HUES48 (cell line): Measurements from ENCODE around the gene BORCS6.
"Not testable (repeated sequence)": the region's sequence is repeated elsewhere in the genome, so short reads cannot be mapped to it uniquely, and the experiment has no call there.

Experiments
- H3K27ac ChIP-seq: one replicate; pipeline ENCODE4 v1.7.0; 2013; ENCODE audit warnings: low read depth, low read length, inconsistent platforms
- H3K27me3 ChIP-seq: 2 replicates; pipeline ENCODE4 v1.6.1; 2013; ENCODE audit warnings: mild to moderate bottlenecking, low read length; ENCODE audit not compliant: control insufficient read depth, insufficient read depth
- H3K36me3 ChIP-seq: 2 replicates; pipeline ENCODE4 v1.6.1; 2013; ENCODE audit warnings: low read length; ENCODE audit not compliant: control insufficient read depth, insufficient read depth
- H3K4me1 ChIP-seq: 2 replicates; pipeline ENCODE4 v1.6.1; 2013; ENCODE audit warnings: mild to moderate bottlenecking, low read length; ENCODE audit not compliant: control insufficient read depth, insufficient read depth
- H3K4me3 ChIP-seq: 2 replicates; pipeline ENCODE4 v1.5.1; 2013; ENCODE audit warnings: mild to moderate bottlenecking, low read depth, low read length
- H3K9ac ChIP-seq: 2 replicates; pipeline ENCODE4 v1.6.1; 2013; ENCODE audit warnings: mild to moderate bottlenecking, low read depth, low read length, moderate library complexity
- H3K9me3 ChIP-seq: 2 replicates; pipeline ENCODE4 v1.6.1; 2013; ENCODE audit warnings: low read length; ENCODE audit not compliant: control insufficient read depth, insufficient read depth

BORCS6 gene

GRCh38 chr17:8186446-8186786, 3.6 kb downstream of the BORCS6 start:
- Histone ChIP-seq H3K4me3 (peak overlapping the region; percentile 87), H3K36me3 (no peaks in the 10 kb centered on the region), H3K27me3 (peaks cover 13% of the 10 kb centered on the region), H3K4me1 (peaks cover 8% of the 10 kb centered on the region), H3K9me3 (no peaks in the 10 kb centered on the region), H3K9ac (peak overlapping the region; percentile 13; the same call in 1 of the 2 replicates), H3K27ac (peak overlapping the region; percentile 44)

GRCh38 chr17:8185582-8186445, 4.2 kb downstream of the BORCS6 start:
- no peaks in the 10 kb centered on the region for H3K9me3 ChIP-seq
- H3K4me3 ChIP-seq: peak overlapping the region; percentile 87
- H3K27me3 ChIP-seq: peaks cover 13% of the 10 kb centered on the region
- H3K9ac ChIP-seq: peak overlapping the region; percentile 13; the same call in 1 of the 2 replicates
- H3K27ac ChIP-seq: peak overlapping the region; percentile 44
- H3K36me3 ChIP-seq: no peaks in the 10 kb centered on the region
- peaks cover 8% of the 10 kb centered on the region for H3K4me1 ChIP-seq

DNA sequence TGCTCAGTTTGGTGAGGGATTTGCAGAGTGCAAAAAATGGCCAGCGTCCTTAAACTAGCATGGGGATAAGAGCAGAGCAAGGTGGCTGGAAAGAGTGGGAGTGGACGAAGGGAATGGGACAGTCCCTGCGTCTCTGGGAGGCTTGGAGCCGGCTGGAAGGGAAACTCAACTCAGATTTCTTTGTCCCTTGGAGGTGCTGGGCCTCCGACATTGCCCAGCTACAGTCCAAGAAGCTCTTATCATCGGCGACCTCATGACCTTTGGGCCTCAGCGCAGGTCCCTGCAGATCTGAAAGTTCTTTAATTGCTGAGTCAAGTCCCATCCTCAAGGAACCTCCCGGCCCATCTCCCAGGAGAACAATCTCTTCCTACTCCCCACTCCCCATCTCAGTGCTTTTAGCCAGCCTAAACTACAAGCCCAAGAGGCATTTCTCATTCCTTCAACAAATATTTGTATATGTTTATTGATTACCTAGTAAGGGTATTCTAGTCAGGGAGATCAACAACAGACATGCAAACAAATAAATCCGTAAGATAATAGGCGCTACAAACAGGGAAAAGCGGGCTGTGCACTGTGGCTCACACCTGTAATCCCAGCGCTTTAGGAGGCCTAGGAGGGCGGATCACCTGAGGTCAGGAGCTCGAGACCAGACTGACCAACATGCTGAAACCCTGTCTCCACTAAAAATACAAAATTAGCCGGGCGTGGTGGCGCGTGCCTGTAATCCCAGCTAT, 12.8 kb downstream of the BORCS6 start:
- Histone ChIP-seq H3K4me1 (peaks cover 20% of the 10 kb centered on the region), H3K9me3 (no peaks in the 10 kb centered on the region), H3K4me3 (peak overlapping the region; percentile 86), H3K27ac (peak overlapping the region; percentile 67), H3K36me3 (no peaks in the 10 kb centered on the region), H3K9ac (peak overlapping the region; percentile 68), H3K27me3 (no peaks in the 10 kb centered on the region)

DNA sequence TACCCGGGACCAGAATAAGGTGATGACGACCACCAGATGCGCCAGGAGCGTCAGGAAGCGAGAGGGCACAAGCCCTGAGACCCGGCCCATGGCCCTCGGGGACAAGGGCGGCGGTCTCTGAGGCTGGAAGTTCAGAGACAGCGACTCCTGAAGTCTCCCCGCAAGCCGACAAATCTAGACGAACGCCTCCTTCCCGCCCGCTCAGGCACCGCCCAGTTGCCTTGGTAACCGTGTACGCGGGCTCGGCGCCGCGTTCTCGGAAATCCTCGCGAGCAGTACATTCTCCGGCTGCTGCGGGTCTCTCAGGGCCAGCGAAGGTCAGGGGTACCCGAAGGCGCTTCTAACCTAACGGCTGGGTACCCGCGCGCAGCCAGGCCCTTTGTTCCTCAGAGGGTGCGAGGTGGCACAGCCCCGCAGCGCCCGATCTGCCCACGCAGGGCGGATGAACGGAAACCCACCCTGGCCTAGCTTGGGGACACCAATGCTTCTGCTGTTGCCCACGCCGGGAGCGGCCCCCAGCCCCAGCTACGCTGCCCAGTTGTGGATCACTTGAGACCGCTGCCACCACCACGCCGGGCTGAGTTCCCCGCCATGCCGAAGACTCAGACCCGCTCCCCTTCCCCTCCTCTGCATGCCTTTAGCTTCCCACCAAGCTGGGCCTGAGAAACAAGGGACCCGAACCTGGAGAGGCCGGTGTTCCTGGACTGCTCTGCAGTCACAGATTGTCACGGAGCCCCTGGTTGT, 13.6 kb downstream of the BORCS6 start, which contains the start of gene TMEM107:
Gene TMEM107, minus strand, starts transcription at position 184 of the 744 bp plus-strand sequence. Its CDS starts 94 bp downstream, at position 90.
- Histone ChIP-seq H3K27ac (peak within 1 kb of the TSS; percentile 67), H3K27me3 (no peaks in the 10 kb centered on the region), H3K36me3 (no peaks in the 10 kb centered on the region), H3K9ac (peak within 1 kb of the TSS; percentile 68), H3K4me1 (peaks cover 20% of the 10 kb centered on the region), H3K9me3 (no peaks in the 10 kb centered on the region), H3K4me3 (peak within 1 kb of the TSS; percentile 86)

- Histone ChIP-seq H3K36me3 (no peaks in the 10 kb centered on the region), H3K4me1 (peaks cover 20% of the 10 kb centered on the region), H3K9ac (peak overlapping the region; percentile 68; the same call in 1 of the 2 replicates), H3K9me3 (no peaks in the 10 kb centered on the region), H3K4me3 (peak overlapping the region; percentile 86), H3K27ac (peak overlapping the region; percentile 67), H3K27me3 (no peaks in the 10 kb centered on the region)
Observed at GRCh38 chr17:8175795-8176196, 14.2 kb downstream of the BORCS6 start.

DNA sequence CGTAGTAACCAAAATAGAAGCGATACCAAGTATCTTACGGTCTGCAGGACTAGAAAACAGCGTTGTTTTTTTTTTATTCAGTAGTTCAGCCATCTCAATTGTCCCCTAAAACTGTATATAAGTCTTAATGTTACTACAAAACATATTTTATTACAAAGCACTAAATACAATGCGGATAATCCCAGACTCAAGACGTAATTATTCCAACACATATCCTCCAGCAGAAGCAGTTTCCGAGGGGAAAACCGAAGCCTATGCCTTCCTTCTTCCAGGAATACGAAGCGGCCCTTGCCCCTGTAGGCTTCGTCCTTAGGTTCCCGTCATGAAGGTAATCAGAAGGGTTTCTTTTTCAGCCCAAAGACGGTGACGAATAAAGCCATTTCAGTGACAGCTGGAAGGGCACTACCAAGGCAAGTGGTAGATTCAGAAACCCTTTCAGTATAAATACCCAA, 16.1 kb downstream of the BORCS6 start:
- Histone ChIP-seq H3K4me1 (peaks cover 20% of the 10 kb centered on the region), H3K4me3 (peak overlapping the region; percentile 72), H3K27me3 (no peaks in the 10 kb centered on the region), H3K9ac (peak overlapping the region; percentile 97), H3K27ac (peak overlapping the region; percentile 98), H3K9me3 (no peaks in the 10 kb centered on the region), H3K36me3 (no peaks in the 10 kb centered on the region)

- no peaks in the 10 kb centered on the region for H3K36me3 ChIP-seq
- H3K9ac ChIP-seq: peak overlapping the region; percentile 97
- H3K27ac ChIP-seq: peak overlapping the region; percentile 98
- no peaks in the 10 kb centered on the region for H3K9me3 ChIP-seq
- no peaks in the 10 kb centered on the region for H3K27me3 ChIP-seq
- peaks cover 20% of the 10 kb centered on the region for H3K4me1 ChIP-seq
- peak overlapping the region; percentile 72 for H3K4me3 ChIP-seq
Observed at GRCh38 chr17:8173056-8173870, 16.7 kb downstream of the BORCS6 start.

DNA sequence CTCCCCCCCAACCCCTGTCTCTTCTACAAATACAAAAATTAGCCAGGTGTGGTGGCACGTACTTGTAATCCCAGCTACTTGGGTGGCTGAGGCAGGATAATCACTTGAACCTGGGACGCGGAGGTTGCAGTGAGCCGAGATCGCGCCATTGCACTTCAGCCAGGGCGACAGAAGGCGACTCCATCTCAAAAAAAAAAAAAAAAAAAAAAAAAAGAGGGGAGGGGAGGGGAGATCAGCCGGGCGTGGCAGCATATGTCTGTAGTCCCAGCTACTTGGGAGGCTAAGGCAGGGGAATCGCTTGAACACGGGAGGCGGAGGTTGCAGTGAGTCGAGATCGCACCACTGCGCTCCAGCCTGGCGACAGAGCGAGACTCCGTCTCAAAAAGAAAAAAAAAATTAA, 19.8 kb downstream of the BORCS6 start:
- H3K36me3 ChIP-seq, H3K27ac ChIP-seq, H3K9ac ChIP-seq, H3K4me3 ChIP-seq, H3K9me3 ChIP-seq, H3K4me1 ChIP-seq, H3K27me3 ChIP-seq: not testable (repeated sequence)

- no peaks in the 10 kb centered on the region for H3K9me3 ChIP-seq
- H3K36me3 ChIP-seq: no peaks in the 10 kb centered on the region
- no peaks in the 10 kb centered on the region for H3K27me3 ChIP-seq
- H3K4me3 ChIP-seq: no peak overlapping the region
- H3K9ac ChIP-seq: no peak overlapping the region
- H3K4me1 ChIP-seq: peaks cover 13% of the 10 kb centered on the region
- H3K27ac ChIP-seq: no peak overlapping the region
Observed at GRCh38 chr17:8167526-8167925, 22.5 kb downstream of the BORCS6 start.

DNA sequence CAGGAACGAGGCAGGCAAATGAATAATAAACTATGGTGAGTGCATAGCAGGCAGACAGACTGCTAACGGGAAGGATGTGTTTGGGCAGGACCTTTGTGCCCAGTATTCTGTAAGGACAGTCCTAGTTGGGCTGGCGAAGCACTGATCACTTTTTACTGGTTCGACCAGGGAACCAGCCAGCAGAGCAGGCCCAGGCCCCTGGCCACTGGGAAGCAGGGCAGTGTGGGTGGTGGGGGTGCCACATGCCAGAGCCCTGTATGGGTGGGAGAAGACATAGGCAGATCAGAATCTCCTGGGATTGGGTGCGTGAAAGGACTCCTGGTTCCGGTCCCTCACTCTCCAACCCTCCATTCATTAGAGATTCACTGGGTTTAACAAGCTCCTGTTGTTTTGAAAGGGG, 23.2 kb downstream of the BORCS6 start:
- H3K27ac ChIP-seq: no peak overlapping the region
- no peak overlapping the region for H3K4me3 ChIP-seq
- H3K4me1 ChIP-seq: peaks cover 13% of the 10 kb centered on the region
- H3K36me3 ChIP-seq: no peaks in the 10 kb centered on the region
- no peaks in the 10 kb centered on the region for H3K27me3 ChIP-seq
- H3K9me3 ChIP-seq: no peaks in the 10 kb centered on the region
- no peak overlapping the region for H3K9ac ChIP-seq
